ENCODE data around the gene DAPK1. TPM values are rescaled to one million over a fixed set of nuclear protein-coding genes. Genes with fewer than 3 reads are reported as not detected.

Gene DAPK1
- total RNA-seq: 196 TPM
- long read RNA-seq, full-length matches to known transcripts: 35 of 159 reads
- long read RNA-seq, partial matches to known transcripts: 91 of 159 reads
- long read RNA-seq, other reads (novel, unspliced or antisense): 33 of 159 reads

DNA sequence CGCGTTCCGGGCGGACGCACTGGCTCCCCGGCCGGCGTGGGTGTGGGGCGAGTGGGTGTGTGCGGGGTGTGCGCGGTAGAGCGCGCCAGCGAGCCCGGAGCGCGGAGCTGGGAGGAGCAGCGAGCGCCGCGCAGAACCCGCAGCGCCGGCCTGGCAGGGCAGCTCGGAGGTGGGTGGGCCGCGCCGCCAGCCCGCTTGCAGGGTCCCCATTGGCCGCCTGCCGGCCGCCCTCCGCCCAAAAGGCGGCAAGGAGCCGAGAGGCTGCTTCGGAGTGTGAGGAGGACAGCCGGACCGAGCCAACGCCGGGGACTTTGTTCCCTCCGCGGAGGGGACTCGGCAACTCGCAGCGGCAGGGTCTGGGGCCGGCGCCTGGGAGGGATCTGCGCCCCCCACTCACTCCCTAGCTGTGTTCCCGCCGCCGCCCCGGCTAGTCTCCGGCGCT lies at the start of gene DAPK1:
DAPK1 (plus strand) TSS at position 264 of the 442 bp plus-strand sequence. CDS start 1,211 bp downstream, outside the sequence.
- peak; percentile 33 for TF ChIP-seq CTCF (IDR thresholded peaks at IDR 0.05)
- Histone ChIP-seq H3K9me3 (no peaks in the 10 kb centered on the region), H3K4me1 (peaks cover 39% of the 10 kb centered on the region), H3K36me3 (no peaks in the 10 kb centered on the region), H3K27me3 (ENCODE audit: low read depth) (no peaks in the 10 kb centered on the region), H3K4me3 (peak within 1 kb of the TSS; percentile 81), H3K27ac (peak within 1 kb of the TSS; percentile 90)
- intact Hi-C loops (cut with DNase I): no loop called here
- DNase-seq: peak; percentile 84
- peak; percentile 93 for ATAC-seq

GRCh38 chr9:87451149-87451548 lies 46.5 kb upstream of the DAPK1 start:
- DNase-seq: no peak
- H3K27me3 ChIP-seq (ENCODE audit: low read depth): no peaks in the 10 kb centered on the region
- intact Hi-C loops (cut with DNase I): no loop called here
- peaks cover 12% of the 10 kb centered on the region for H3K9me3 ChIP-seq
- no peak for TF ChIP-seq CTCF (IDR thresholded peaks at IDR 0.05)
- no peak overlapping the region for H3K4me3 ChIP-seq
- ATAC-seq: no peak
- no peak overlapping the region for H3K27ac ChIP-seq
- no peaks in the 10 kb centered on the region for H3K36me3 ChIP-seq
- no peaks in the 10 kb centered on the region for H3K4me1 ChIP-seq

DNA sequence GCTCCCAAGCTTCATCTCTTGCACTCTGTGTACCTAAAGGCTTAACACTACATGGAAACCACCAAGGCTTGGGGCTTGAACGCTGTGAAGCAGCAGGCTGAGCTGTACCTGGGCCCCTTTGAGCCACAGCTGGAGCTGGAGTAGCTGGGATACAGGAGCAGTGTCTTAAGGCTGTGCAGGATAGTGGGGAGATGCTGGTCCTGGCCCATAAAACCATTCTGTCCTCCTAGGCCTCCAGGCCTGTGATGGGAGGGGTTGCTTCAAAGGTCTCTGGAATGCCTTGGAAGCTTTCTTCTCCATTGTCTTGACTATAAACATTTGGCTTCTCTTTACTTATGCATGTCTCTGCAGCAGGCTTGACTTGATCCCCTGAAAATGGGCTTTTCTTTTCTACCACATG lies 42.3 kb upstream of the DAPK1 start:
- ATAC-seq (no peak), DNase-seq (no peak)
- Histone ChIP-seq H3K27ac (no peak overlapping the region), H3K4me1 (no peaks in the 10 kb centered on the region), H3K4me3 (no peak overlapping the region), H3K36me3 (no peaks in the 10 kb centered on the region), H3K9me3 (peaks cover 12% of the 10 kb centered on the region), H3K27me3 (ENCODE audit: low read depth) (no peaks in the 10 kb centered on the region)
- no peak for TF ChIP-seq CTCF (IDR thresholded peaks at IDR 0.05)
- intact Hi-C loops (cut with DNase I): no loop called here

DNA sequence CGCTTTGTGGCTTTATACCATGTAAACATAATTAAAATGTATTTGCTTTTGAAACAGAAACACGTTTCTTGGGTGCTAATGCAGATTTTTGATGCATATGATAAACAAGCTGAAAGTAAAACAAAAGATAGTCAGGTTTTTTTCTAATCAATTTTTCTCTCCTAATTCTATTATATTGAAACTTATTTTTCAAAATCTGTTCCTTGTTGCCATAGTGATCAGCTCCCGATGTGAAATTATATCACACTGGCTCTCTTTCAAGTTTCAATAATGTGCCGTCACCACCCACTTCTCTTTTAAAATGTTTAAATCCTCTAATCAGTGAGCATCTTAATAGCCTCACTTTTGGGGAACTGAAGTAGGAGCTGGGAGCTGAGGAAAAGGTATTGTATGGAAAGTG lies 36.4 kb upstream of the DAPK1 start:
- Histone ChIP-seq H3K4me3 (no peak overlapping the region), H3K4me1 (peaks cover 13% of the 10 kb centered on the region), H3K27ac (no peak overlapping the region), H3K9me3 (no peaks in the 10 kb centered on the region), H3K27me3 (ENCODE audit: low read depth) (no peaks in the 10 kb centered on the region), H3K36me3 (no peaks in the 10 kb centered on the region)
- TF ChIP-seq CTCF (IDR thresholded peaks at IDR 0.05): no peak
- intact Hi-C loops (cut with DNase I): no loop called here
- DNase-seq (no peak), ATAC-seq (no peak)

GRCh38 chr9:87464110-87464991 lies 33.3 kb upstream of the DAPK1 start:
- H3K4me3 ChIP-seq: no peak overlapping the region
- no peak for DNase-seq
- H3K27me3 ChIP-seq (ENCODE audit: low read depth): no peaks in the 10 kb centered on the region
- H3K27ac ChIP-seq: peak overlapping the region; percentile 5
- peaks cover 13% of the 10 kb centered on the region for H3K4me1 ChIP-seq
- peak in 1 of 2 donors; percentile 89 for ATAC-seq
- H3K9me3 ChIP-seq: no peaks in the 10 kb centered on the region
- no peak for TF ChIP-seq CTCF (IDR thresholded peaks at IDR 0.05)
- intact Hi-C loops (cut with DNase I): no loop called here
- no peaks in the 10 kb centered on the region for H3K36me3 ChIP-seq
